Endothelial cell of umbilical vein (primary cell): ENCODE measurements around the gene KIF26A. TPM values are rescaled to one million over a fixed set of nuclear protein-coding genes. Genes with fewer than 3 reads are reported as not detected.

ENCODE experiments used
- BruUV-seq: library from RNA; stranded (reverse); fragments of 400-500 nt; replicated peaks from 2 replicates; lab custom pipeline; 2021; lab: Mats Ljungman, UMichigan
- CTCF ChIA-PET: fragments of 300-600, 350-600 bp; sonication (Branson Sonifier 250); formaldehyde crosslinking; loops from one replicate; lab custom pipeline; 2021; ENCODE audit warnings: antibody characterized with exemption, inconsistent platforms; lab: Charles Lee
- POLR2A ChIA-PET: fragments of 300-600, 350-600 bp; sonication (Branson Sonifier 250); formaldehyde crosslinking; loops from one replicate; lab custom pipeline; 2021; ENCODE audit warnings: antibody characterized with exemption, inconsistent platforms; lab: Charles Lee
- DNase-seq: peaks from one replicate; pipeline ENCODE4 v3.0.0-alpha.2; 2011; ENCODE audit warnings: low read depth, low spot score
- FAIRE-seq: peaks from 2 replicates; lab custom pipeline; 2011; peaks lifted over from hg19 to GRCh38; lab: Jason Lieb, UNC
- H2AFZ ChIP-seq: 2 replicates; pipeline ENCODE4 v1.6.0; 2012; ENCODE audit warnings: low read depth, low read length, control low read depth, inconsistent platforms
- H3K27ac ChIP-seq: 2 replicates; pipeline ENCODE4 v1.5.1; 2011; ENCODE audit warnings: low read depth, mild to moderate bottlenecking, control low read depth, low read length, moderate library complexity; ENCODE audit not compliant: insufficient read depth
- H3K27me3 ChIP-seq, 2 experiments: 2 replicates each; pipeline versions ENCODE4 v1.6.0 to v1.6.1; 2011; ENCODE audit warnings: low read length in 2 of 2, mixed read lengths in 1 of 2; ENCODE audit not compliant: control insufficient read depth in 2 of 2, insufficient read depth in 2 of 2
- H3K36me3 ChIP-seq, 2 experiments: 2 replicates in 1 of 2; 3 replicates in 1 of 2; pipeline ENCODE4 v1.5.1; 2011; ENCODE audit warnings: low read length in 2 of 2, mild to moderate bottlenecking in 1 of 2, moderate library complexity in 1 of 2; ENCODE audit not compliant: control insufficient read depth in 2 of 2, insufficient read depth in 2 of 2; ENCODE audit errors: extremely low read depth in 1 of 2
- H3K4me1 ChIP-seq: 3 replicates; pipeline ENCODE4 v1.5.1; 2011; ENCODE audit warnings: mild to moderate bottlenecking, low read length; ENCODE audit not compliant: control insufficient read depth, insufficient read depth; ENCODE audit errors: extremely low read depth
- H3K4me2 ChIP-seq: 2 replicates; pipeline ENCODE4 v1.6.1; 2011; ENCODE audit warnings: low read length, control low read depth, mixed read lengths; ENCODE audit not compliant: insufficient read depth
- H3K4me3 ChIP-seq, 3 experiments: fragments of 200-600 bp in 1 of 3; sonication (generic), shearing (Covaris generic) in 1 of 3; replicated peaks in 1 of 3; 2 replicates each; pipeline ENCODE4 v1.5.1; 2011 to 2016; ENCODE audit warnings: control low read depth in 3 of 3, low read length in 3 of 3, mild to moderate bottlenecking in 2 of 3, inconsistent platforms in 1 of 3, low read depth in 1 of 3, moderate library complexity in 1 of 3; ENCODE audit not compliant: insufficient read depth in 1 of 3
- H3K79me2 ChIP-seq: 2 replicates; pipeline ENCODE4 v1.6.0; 2012; ENCODE audit warnings: low read length, inconsistent platforms; ENCODE audit not compliant: control insufficient read depth, insufficient read depth
- H3K9ac ChIP-seq: replicated peaks from 2 replicates; pipeline ENCODE3; 2011; ENCODE audit warnings: low read length, control low read depth; ENCODE audit not compliant: insufficient read depth; ENCODE audit errors: extremely low read depth
- H3K9me1 ChIP-seq: replicated peaks from 3 replicates; pipeline ENCODE4 v1.6.0; 2011; ENCODE audit warnings: mild to moderate bottlenecking, low read length; ENCODE audit not compliant: control insufficient read depth, insufficient read depth; ENCODE audit errors: extremely low read depth
- H3K9me3 ChIP-seq: replicated peaks from 2 replicates; pipeline ENCODE4 v1.5.1; 2012; ENCODE audit warnings: low read length, inconsistent platforms; ENCODE audit not compliant: control insufficient read depth, insufficient read depth
- H4K20me1 ChIP-seq: replicated peaks from 2 replicates; pipeline ENCODE3; 2011; ENCODE audit warnings: mild to moderate bottlenecking, low read length; ENCODE audit not compliant: control insufficient read depth, insufficient read depth; ENCODE audit errors: extremely low read depth
- FOS ChIP-seq: IDR thresholded peaks from 2 replicates; pipeline ENCODE4 v1.6.1; 2011; ENCODE audit warnings: mild to moderate bottlenecking, low read length, moderate library complexity, borderline replicate concordance; ENCODE audit not compliant: insufficient read depth
- GATA2 ChIP-seq: IDR thresholded peaks from 2 replicates; pipeline ENCODE4 v1.7.0; 2011; ENCODE audit warnings: low read depth, mild to moderate bottlenecking, moderate library complexity, mixed read lengths, low read length; ENCODE audit not compliant: insufficient read length, insufficient read depth
- JUN ChIP-seq: IDR thresholded peaks from 2 replicates; pipeline ENCODE4 v1.6.1; 2011; ENCODE audit warnings: borderline replicate concordance, low read depth; ENCODE audit not compliant: insufficient read length, insufficient read depth
- MYC ChIP-seq: IDR thresholded peaks from one replicate; pipeline ENCODE4 v1.6.1; 2011; ENCODE audit warnings: mild to moderate bottlenecking, low read depth, low read length
- POLR2A ChIP-seq: IDR thresholded peaks from 2 replicates; pipeline ENCODE4 v1.6.1; 2012; ENCODE audit warnings: low read depth, mild to moderate bottlenecking, control low read depth, low read length
- POLR2AphosphoS5 ChIP-seq: IDR thresholded peaks from 2 replicates; pipeline ENCODE4 v1.6.1; 2012; ENCODE audit warnings: low read depth, mild to moderate bottlenecking, control low read depth, low read length, moderate library complexity; ENCODE audit not compliant: insufficient read depth
- dilution Hi-C: fragments of 300-500 bp; cut with MboI; formaldehyde crosslinking; loops from one replicate; pipeline ENCODE4 v1.15.0; 2019; ENCODE audit warnings: low sequenced_read_pairs; ENCODE audit not compliant: extremely low pct_ligation_motif_present
- intact Hi-C: fragments of 100-400 bp; cut with micrococcal nuclease; formaldehyde crosslinking; loops from one replicate; pipeline ENCODE4 v1.10.0; 2022
- polyA plus RNA-seq, 4 experiments: library from polyadenylated mRNA; depleted of rRNA in 3 of 4; stranded (reverse) in 3 of 4; unstranded in 1 of 4; fragments of >200 nt; gene quantifications; 2 replicates each; pipeline versions ENCODE4 v1.2.1 to v1.2.3, GENCODE V29; 2011 to 2012; ENCODE audit warnings: missing spikeins in 1 of 4
- total RNA-seq: library from RNA; stranded (reverse); gene quantifications from 2 replicates; pipeline ENCODE4 v1.2.3, GENCODE V29; 2021
- TF ChIP-seq, protein P1 (sequence below), 2 donors: IDR thresholded peaks; 1 replicate in 1 of 2; 2 replicates in 1 of 2; pipeline ENCODE4 v1.5.1; 2011; ENCODE audit warnings: low read length in 2 of 2, mild to moderate bottlenecking in 2 of 2, moderate library complexity in 2 of 2, control low read depth in 1 of 2, inconsistent platforms in 1 of 2, low read depth in 1 of 2; ENCODE audit not compliant: insufficient read depth in 1 of 2; ENCODE audit errors: extremely low read depth in 1 of 2

KIF26A gene
- total and polyA plus RNA-seq, 2 donors (not counting 3 experiments of a cell fraction or from before 2014, with no cell fraction given): 3.6 to 10.7 TPM

DNA sequence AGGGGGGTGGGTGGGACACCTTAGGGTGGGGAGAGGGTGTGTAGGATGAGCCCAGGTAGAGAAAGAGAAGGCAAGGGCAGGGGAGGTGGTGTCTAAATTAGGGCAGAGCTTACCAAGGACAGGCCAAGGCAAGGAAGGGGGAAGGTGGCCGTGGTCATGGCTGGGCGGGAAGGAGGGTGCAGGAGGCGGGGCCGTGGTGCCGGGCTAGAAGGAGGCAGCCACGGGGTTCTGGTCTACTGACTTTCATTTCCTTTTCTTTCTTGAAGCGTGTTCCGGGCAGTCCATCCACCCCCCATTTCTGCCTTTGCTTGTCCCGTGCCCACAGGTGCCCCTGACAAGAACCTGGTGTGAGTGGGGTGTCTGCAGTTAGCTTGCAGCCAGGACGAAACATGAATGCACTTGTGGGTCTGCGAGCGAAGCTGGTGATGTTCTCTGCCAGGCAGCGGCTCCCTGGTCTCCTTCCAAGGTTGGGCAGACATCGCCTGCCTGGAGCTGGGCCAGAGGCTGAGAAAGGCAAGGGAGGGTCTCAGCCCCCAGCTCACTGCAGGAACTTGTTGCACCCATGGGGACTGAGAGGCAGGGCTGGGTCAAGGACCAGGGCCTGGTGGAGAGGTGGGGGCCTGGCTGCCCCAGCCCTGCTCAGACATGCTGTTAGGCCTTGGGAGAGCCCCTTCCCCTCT, 58.2 kb downstream of the KIF26A start:
- Histone ChIP-seq H3K27me3 (no peaks in the 10 kb centered on the region), H3K4me2 (no peak overlapping the region), H3K4me1 (no peaks in the 10 kb centered on the region), H4K20me1 (no peaks in the 10 kb centered on the region), H2AFZ (no peak overlapping the region), H3K79me2 (no peaks in the 10 kb centered on the region), H3K27ac (no peak overlapping the region), H3K36me3 (no peaks in the 10 kb centered on the region), H3K9me3 (no peaks in the 10 kb centered on the region), H3K9me1 (no peaks in the 10 kb centered on the region), H3K9ac (no peak overlapping the region), H3K4me3 (no peak overlapping the region)
- ChIA-PET CTCF (interaction anchor here (1.8 kb wide), 1 partner anchor 368 kb away, joined by 4 read pairs; no protein-coding TSS in a partner anchor), POLR2A (no interaction called here)
- DNase-seq (no peak), FAIRE-seq (no peak)
- TF ChIP-seq POLR2AphosphoS5: no peak
- no peak for TF ChIP-seq POLR2A
- TF ChIP-seq, protein P1, sequence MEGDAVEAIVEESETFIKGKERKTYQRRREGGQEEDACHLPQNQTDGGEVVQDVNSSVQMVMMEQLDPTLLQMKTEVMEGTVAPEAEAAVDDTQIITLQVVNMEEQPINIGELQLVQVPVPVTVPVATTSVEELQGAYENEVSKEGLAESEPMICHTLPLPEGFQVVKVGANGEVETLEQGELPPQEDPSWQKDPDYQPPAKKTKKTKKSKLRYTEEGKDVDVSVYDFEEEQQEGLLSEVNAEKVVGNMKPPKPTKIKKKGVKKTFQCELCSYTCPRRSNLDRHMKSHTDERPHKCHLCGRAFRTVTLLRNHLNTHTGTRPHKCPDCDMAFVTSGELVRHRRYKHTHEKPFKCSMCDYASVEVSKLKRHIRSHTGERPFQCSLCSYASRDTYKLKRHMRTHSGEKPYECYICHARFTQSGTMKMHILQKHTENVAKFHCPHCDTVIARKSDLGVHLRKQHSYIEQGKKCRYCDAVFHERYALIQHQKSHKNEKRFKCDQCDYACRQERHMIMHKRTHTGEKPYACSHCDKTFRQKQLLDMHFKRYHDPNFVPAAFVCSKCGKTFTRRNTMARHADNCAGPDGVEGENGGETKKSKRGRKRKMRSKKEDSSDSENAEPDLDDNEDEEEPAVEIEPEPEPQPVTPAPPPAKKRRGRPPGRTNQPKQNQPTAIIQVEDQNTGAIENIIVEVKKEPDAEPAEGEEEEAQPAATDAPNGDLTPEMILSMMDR (IDR thresholded peaks at IDR 0.05; ENCODE audit: extremely low read depth in 1 of 2, insufficient read depth in 1 of 2, low read depth in 1 of 2, low read length in 2 of 2): no peak
- no peak for TF ChIP-seq JUN
- TF ChIP-seq FOS: no peak
- TF ChIP-seq GATA2: no peak
- no peak for TF ChIP-seq MYC
- BruUV-seq: no TSS peak
- dilution Hi-C loops (no loop called here), intact Hi-C loops (no loop called here)
